Dendritic cell treated with granulocyte-macrophage colony-stimulating factor and Interleukin-4, amounts not matched to agents 40 ng/mL and 50 ng/mL, for 4 days (primary cell): ENCODE data around the gene PPP2R3C.
"Not testable (repeated sequence)": the region's sequence is repeated elsewhere in the genome, so short reads cannot be mapped to it uniquely, and the experiment has no call there.

Experiments
- H3K27ac Mint-ChIP-seq: one replicate; pipeline ENCODE4 v1.8.0; 2022; ENCODE audit warnings: mild to moderate bottlenecking, mixed read lengths
- H3K27me3 Mint-ChIP-seq: one replicate; pipeline ENCODE4 v1.8.0; 2022; ENCODE audit warnings: mild to moderate bottlenecking, mixed read lengths
- H3K36me3 Mint-ChIP-seq: one replicate; pipeline ENCODE4 v1.8.0; 2022; ENCODE audit warnings: low read depth, mixed read lengths
- H3K4me1 Mint-ChIP-seq: one replicate; pipeline ENCODE4 v1.8.0; 2022; ENCODE audit warnings: low read depth, mixed read lengths
- H3K4me3 Mint-ChIP-seq: one replicate; pipeline ENCODE4 v1.8.0; 2022; ENCODE audit warnings: mild to moderate bottlenecking, moderate library complexity, mixed read lengths
- H3K9me3 Mint-ChIP-seq: one replicate; pipeline ENCODE4 v1.8.0; 2022; ENCODE audit warnings: mixed read lengths
- intact Hi-C: fragments of 100-400 bp; cut with micrococcal nuclease; formaldehyde crosslinking; loops from one replicate; pipeline ENCODE4 v1.15.0; 2022

The PPP2R3C gene

DNA sequence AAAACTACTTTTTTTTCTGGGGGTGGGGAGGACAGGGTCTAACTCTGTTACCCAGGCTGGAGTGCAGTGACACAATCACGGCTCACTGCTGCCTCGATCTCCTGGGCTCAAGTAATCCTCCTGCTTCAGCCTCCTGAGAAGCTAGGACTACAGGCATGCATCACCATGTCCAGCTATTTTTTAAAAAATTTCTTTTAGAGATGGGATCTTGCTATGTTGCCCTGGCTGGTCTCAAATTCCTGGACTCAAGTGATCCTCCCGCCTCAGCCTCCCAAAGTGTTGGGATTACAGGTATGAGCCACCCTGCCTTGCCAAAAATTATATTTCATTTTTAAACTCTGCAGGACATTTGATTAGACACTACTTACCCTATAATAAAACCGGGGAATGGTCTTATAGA is 5.5 kb downstream of the PPP2R3C start:
- peaks cover 92% of the 10 kb centered on the region for H3K36me3 Mint-ChIP-seq
- no peaks in the 10 kb centered on the region for H3K9me3 Mint-ChIP-seq
- H3K27me3 Mint-ChIP-seq = no peaks in the 10 kb centered on the region
- peaks cover 43% of the 10 kb centered on the region for H3K4me1 Mint-ChIP-seq
- intact Hi-C loops = no loop called here
- H3K4me3 Mint-ChIP-seq = no peak overlapping the region
- H3K27ac Mint-ChIP-seq = no peak overlapping the region

- H3K27me3 Mint-ChIP-seq = no peaks in the 10 kb centered on the region
- intact Hi-C loops = no loop called here
- no peak overlapping the region for H3K4me3 Mint-ChIP-seq
- no peak overlapping the region for H3K27ac Mint-ChIP-seq
- H3K36me3 Mint-ChIP-seq = peaks cover 92% of the 10 kb centered on the region
- no peaks in the 10 kb centered on the region for H3K9me3 Mint-ChIP-seq
- H3K4me1 Mint-ChIP-seq = peaks cover 23% of the 10 kb centered on the region
Measured at GRCh38 chr14:35114036-35114435, 7.8 kb downstream of the PPP2R3C start.

DNA sequence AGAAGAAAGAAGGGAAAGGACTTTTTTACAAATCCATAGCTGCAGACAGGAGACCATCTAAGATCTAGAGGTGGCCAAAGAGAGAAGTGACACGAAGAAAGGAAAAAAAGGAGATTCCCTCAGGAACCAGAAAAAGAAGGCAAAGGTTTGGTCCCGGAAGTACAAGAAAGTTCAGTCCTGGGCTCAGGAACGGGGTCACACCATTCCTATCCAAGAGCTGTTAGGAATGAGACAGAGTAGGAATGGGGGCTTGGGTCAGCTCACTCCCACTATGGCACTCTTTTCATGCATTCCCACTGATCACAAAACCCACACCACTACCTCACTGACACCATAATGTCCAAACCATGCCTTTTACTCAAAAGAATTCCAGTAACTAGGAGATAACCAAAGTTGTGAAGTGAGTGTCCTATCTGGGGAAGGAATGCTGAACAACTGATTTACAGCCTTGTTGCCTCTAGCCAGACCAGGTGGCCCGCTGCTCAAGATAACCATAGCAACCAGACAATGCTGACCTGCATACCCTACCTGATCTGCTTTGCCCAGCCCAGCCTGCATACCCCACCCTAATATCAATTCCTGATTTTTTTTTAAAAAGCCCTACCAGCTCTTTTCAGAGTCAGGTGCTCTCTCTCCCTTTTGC is 8.4 kb downstream of the PPP2R3C start:
- H3K27ac Mint-ChIP-seq = no peak overlapping the region
- peaks cover 17% of the 10 kb centered on the region for H3K4me1 Mint-ChIP-seq
- no peak overlapping the region for H3K4me3 Mint-ChIP-seq
- intact Hi-C loops = no loop called here
- no peaks in the 10 kb centered on the region for H3K9me3 Mint-ChIP-seq
- peaks cover 90% of the 10 kb centered on the region for H3K36me3 Mint-ChIP-seq
- H3K27me3 Mint-ChIP-seq = no peaks in the 10 kb centered on the region

DNA sequence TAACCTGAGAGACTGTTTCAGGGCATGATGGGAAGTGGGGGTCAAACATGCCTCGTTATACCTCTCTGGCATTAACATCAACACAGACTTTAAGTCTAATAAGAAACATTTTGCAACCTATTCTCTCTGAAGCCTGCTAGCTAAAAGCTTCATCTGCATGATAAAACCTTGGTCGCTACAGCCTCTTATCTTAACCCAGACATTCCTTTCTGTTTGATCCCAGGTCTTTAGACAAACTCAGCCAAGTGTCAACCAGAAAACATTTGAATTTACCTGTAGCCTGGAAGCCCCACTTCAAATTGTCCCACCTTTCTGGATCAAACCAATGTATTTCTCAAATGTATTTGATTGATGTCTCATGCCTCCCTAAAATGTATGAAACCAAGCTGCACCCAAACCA is 9.1 kb downstream of the PPP2R3C start:
- H3K36me3 Mint-ChIP-seq = peaks cover 83% of the 10 kb centered on the region
- intact Hi-C loops = no loop called here
- H3K9me3 Mint-ChIP-seq = no peaks in the 10 kb centered on the region
- no peaks in the 10 kb centered on the region for H3K27me3 Mint-ChIP-seq
- H3K4me3 Mint-ChIP-seq = no peak overlapping the region
- no peak overlapping the region for H3K27ac Mint-ChIP-seq
- H3K4me1 Mint-ChIP-seq = peaks cover 10% of the 10 kb centered on the region

GRCh38 chr14:35107866-35108265 is 13.9 kb downstream of the PPP2R3C start:
- intact Hi-C loops = no loop called here
- peaks cover 82% of the 10 kb centered on the region for H3K36me3 Mint-ChIP-seq
- no peak overlapping the region for H3K4me3 Mint-ChIP-seq
- H3K4me1 Mint-ChIP-seq = no peaks in the 10 kb centered on the region
- no peaks in the 10 kb centered on the region for H3K9me3 Mint-ChIP-seq
- H3K27ac Mint-ChIP-seq = no peak overlapping the region
- no peaks in the 10 kb centered on the region for H3K27me3 Mint-ChIP-seq

- peaks cover 92% of the 10 kb centered on the region for H3K36me3 Mint-ChIP-seq
- intact Hi-C loops = loop anchor here (10.0 kb wide), 1 partner anchor 510 kb away; no protein-coding TSS in a partner anchor
- H3K27ac Mint-ChIP-seq, H3K4me1 Mint-ChIP-seq, H3K9me3 Mint-ChIP-seq, H3K27me3 Mint-ChIP-seq, H3K4me3 Mint-ChIP-seq: not testable (repeated sequence)
Measured at GRCh38 chr14:35094645-35095044, 27.1 kb downstream of the PPP2R3C start.

- H3K27me3 Mint-ChIP-seq = no peaks in the 10 kb centered on the region
- no peak overlapping the region for H3K27ac Mint-ChIP-seq
- no peak overlapping the region for H3K4me3 Mint-ChIP-seq
- intact Hi-C loops = no loop called here
- H3K36me3 Mint-ChIP-seq = peaks cover 92% of the 10 kb centered on the region
- no peaks in the 10 kb centered on the region for H3K9me3 Mint-ChIP-seq
- no peaks in the 10 kb centered on the region for H3K4me1 Mint-ChIP-seq
Measured at GRCh38 chr14:35088514-35088913, 33.3 kb downstream of the PPP2R3C start.

- H3K4me3 Mint-ChIP-seq = no peak overlapping the region
- no peaks in the 10 kb centered on the region for H3K27me3 Mint-ChIP-seq
- intact Hi-C loops = no loop called here
- H3K9me3 Mint-ChIP-seq = no peaks in the 10 kb centered on the region
- peaks cover 84% of the 10 kb centered on the region for H3K36me3 Mint-ChIP-seq
- no peak overlapping the region for H3K27ac Mint-ChIP-seq
- H3K4me1 Mint-ChIP-seq = no peaks in the 10 kb centered on the region
Measured at GRCh38 chr14:35085441-35085840, 36.3 kb downstream of the PPP2R3C start.

- Mint-ChIP-seq H3K4me1 (no peaks in the 10 kb centered on the region), H3K9me3 (no peaks in the 10 kb centered on the region), H3K27ac (no peak overlapping the region), H3K4me3 (no peak overlapping the region), H3K27me3 (no peaks in the 10 kb centered on the region), H3K36me3 (peaks cover 74% of the 10 kb centered on the region)
- intact Hi-C loops = no loop called here
Measured at GRCh38 chr14:35083530-35084150, 38.1 kb downstream of the PPP2R3C start.

- Mint-ChIP-seq H3K9me3 (no peaks in the 10 kb centered on the region), H3K4me3 (no peak overlapping the region), H3K27ac (no peak overlapping the region), H3K36me3 (peaks cover 60% of the 10 kb centered on the region), H3K27me3 (no peaks in the 10 kb centered on the region), H3K4me1 (no peaks in the 10 kb centered on the region)
- intact Hi-C loops = no loop called here
Measured at GRCh38 chr14:35079742-35080141, 42.0 kb downstream of the PPP2R3C start.

GRCh38 chr14:35078082-35078481 is 43.7 kb downstream of the PPP2R3C start:
- Mint-ChIP-seq H3K36me3 (peaks cover 57% of the 10 kb centered on the region), H3K4me1 (peaks cover under 1% of the 10 kb centered on the region), H3K9me3 (no peaks in the 10 kb centered on the region), H3K4me3 (no peak overlapping the region), H3K27ac (no peak overlapping the region), H3K27me3 (no peaks in the 10 kb centered on the region)
- intact Hi-C loops = no loop called here

DNA sequence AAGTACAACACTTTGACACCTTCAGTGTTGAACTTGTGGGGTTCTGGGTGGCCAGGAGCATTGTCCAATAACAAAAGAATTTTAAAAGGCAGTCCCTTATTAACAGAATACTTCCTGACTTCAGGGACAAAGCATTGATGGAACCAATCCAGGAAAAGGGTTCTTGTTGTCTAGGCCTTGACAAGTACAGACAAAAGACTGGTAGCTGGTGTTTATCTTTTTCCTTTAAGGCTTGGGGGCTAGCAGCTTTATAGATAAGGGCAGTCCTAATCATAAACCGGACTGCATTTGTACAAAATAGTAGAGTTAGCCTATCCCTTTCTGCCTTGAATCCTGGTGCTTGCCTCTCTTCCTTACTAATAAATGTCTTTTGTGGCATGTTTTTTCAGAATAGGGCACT is 48.3 kb downstream of the PPP2R3C start:
- H3K4me3 Mint-ChIP-seq = no peak overlapping the region
- H3K9me3 Mint-ChIP-seq = peaks cover 4% of the 10 kb centered on the region
- H3K27me3 Mint-ChIP-seq = no peaks in the 10 kb centered on the region
- peaks cover 68% of the 10 kb centered on the region for H3K36me3 Mint-ChIP-seq
- H3K4me1 Mint-ChIP-seq = peaks cover 14% of the 10 kb centered on the region
- intact Hi-C loops = no loop called here
- H3K27ac Mint-ChIP-seq = no peak overlapping the region

DNA sequence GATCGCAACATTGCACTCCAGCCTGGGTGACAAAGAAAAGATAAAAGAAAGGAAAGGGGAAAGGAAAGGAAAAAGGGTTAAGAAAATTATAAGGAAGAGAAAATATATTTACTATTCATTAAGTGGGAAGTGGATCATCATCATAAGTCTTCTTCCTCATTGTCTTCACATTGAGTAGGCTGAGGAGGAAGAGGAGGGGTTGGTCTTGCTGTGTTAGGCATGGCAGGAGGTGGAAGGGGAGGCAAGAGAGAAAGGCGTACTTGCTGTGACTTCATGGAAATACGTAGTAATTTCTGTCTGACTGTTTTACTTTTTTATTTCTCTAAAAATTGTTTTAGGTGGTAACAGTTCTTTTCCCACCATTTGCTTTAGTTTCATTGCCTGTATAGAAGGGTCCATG is 49.6 kb downstream of the PPP2R3C start:
- no peaks in the 10 kb centered on the region for H3K27me3 Mint-ChIP-seq

DNA sequence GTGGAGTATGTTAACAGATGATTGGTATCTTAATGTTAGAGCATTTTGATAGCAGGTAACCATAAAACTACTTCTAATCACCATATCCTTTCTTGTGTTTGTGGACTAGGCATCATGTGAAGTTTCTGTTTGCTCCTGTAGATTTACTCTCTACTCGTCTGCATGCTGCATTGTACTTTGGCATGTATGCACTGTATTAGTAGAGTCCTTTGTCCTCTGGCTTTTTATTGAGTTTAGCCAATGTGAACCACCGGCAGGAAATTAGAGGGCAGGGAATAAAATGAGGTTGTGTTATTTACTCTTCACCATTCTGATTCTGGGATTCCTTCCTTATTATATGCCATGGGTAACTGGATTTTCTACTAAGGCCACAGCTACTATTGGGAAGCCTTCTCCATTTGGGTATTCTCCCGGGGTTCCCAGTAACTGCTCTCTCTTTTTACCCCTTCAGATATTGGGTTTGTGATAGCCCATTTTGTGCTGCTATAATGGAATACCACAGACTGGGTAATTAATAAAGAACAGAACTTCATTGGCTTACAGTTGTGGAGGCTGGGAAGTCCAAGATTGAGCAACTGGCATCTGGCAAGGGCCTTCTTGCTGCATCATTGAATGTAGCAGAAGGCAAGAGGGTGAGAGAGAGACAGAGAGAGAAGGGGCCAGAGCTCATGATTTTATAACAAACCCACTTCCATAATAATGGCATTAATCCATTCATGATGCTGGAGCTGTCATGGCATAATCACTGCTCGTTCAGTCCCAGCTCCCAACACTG is 53.4 kb downstream of the PPP2R3C start:
- intact Hi-C loops = no loop called here
- H3K27me3 Mint-ChIP-seq = no peaks in the 10 kb centered on the region
- peaks cover 49% of the 10 kb centered on the region for H3K36me3 Mint-ChIP-seq
- no peak overlapping the region for H3K4me3 Mint-ChIP-seq
- H3K9me3 Mint-ChIP-seq = peaks cover 7% of the 10 kb centered on the region
- no peak overlapping the region for H3K27ac Mint-ChIP-seq
- H3K4me1 Mint-ChIP-seq = peaks cover 14% of the 10 kb centered on the region

More for the DNA sequence above, 49.6 kb downstream of the PPP2R3C start:
- intact Hi-C loops = no loop called here
- Mint-ChIP-seq H3K4me3 (no peak overlapping the region), H3K27ac (peak overlapping the region; percentile 13), H3K4me1 (peaks cover 14% of the 10 kb centered on the region), H3K9me3 (peaks cover 7% of the 10 kb centered on the region), H3K36me3 (peaks cover 69% of the 10 kb centered on the region)
